Fibroblast of skin of back (primary cell): ENCODE data around the gene KLHL29.

Experiments
- DNase-seq: peaks from one replicate; pipeline ENCODE4 v3.0.0-alpha.2; 2013

The KLHL29 gene

DNA sequence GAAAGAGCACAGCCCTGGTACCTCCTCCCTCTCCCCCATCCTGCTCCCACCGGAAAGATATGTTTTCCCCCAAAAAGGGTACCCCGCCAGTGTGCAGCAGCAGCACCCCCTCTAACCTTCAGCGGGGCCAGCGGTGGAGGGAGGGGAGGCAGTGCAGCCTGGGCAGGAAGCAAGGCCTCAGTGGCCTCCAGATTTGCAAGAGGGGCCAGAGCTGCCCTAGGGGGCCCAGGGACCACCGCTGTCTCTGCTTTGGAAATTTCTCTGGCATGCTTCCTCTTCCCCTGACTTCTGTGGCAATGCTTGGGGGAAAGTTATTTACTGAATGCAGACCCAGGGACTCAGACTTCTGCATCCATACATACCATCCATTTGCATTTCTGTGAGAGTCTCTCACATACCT, 111.5 kb downstream of the KLHL29 start:
- no peak for DNase-seq

DNA sequence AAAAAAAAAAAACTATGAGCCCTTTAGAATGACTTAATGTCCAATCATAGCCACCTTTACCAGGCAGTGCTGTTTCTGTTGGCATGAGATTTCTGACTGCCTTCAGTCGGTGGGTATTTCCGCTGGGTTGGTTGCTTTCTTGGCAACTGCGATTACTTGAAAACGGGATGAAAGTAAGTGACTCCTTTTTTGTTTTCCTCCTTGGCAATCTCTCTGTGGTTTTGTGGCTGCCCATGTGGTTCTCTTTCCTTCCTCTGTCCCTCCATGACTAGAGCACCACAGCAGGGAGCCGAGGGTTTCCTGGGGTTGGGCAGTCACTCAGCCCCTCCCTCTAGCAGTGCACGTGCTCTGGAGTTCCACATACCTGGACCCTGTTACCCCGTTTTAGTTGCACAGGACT, 112.1 kb downstream of the KLHL29 start:
- DNase-seq: peak; percentile 69

DNA sequence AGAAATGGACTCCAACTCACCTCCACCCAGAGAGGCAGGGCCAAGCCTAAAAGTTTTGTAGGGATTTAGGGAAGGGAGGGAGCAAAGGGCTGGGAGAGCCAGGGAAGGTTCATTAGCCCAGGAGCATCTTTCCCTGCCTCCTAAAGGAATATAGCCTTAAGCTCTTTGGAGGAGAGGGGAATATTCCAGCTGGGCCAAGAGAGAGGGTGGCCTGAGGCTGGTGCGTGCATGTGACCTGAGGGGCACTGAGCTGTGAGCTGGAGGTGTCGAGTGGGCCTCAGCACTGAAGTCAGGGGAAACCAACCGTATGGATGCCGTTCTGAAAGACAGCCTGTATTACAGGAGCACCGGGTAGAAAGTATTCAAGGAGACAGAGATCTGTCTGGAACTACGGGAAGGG, 112.6 kb downstream of the KLHL29 start:
- DNase-seq: no peak

DNA sequence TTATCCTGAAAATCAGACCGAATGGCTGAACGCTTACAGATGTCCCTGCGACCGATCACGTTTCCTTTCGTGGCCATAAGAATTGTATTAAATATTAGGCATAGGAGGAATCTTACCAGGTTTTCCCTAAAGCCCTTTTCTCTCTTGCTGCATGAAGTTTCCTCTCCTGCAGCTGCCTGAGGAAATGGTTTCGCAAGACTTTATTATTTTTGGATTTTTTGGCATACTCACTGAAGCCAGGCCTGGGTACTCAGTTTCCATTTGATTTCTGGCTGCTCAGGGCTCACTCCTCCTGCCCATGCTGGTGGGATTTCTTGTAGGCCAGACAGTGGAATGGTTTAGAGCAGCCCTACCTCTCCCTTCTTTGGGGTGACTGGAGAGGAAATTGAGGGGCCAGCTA, 114.0 kb downstream of the KLHL29 start:
- DNase-seq: no peak

DNA sequence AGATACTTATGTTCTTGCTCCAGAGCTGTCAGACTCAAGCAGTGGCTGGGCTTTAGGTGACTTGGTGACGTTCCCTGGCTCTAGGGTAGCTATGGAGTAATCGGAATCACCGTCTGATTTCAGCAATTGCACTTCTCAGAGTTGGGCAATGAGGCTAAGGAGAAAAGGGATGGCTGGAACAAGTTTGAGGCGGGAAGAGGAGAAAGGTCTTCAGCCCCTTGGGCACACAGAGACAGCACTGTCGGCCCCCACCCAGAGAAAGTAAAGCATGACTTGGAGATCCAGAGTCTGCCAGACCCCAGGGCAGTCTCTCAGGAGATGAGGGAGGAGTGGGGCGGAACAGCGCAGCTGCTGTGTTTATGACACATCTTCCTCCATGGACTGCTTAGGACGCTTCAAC, 114.5 kb downstream of the KLHL29 start:
- DNase-seq: no peak

DNA sequence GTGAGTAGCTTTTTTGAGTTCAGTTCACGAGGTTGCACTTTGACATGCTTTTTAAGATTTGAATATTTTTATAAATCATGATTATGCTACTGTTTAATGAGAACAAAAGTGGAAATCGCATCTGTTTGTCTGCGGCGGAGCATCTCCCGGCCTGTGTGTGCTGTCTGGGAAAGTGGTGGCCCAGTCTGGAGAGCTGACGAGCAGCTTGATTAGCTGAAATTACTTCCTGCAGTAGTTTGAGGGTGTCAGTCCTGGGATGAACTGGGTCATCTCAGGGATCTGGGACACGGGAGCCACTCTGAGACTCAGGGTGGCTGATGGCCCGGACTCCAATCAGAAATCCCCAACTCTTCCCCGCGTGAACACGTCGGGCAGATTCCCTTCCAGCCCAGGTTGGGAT, 115.9 kb downstream of the KLHL29 start:
- no peak for DNase-seq

DNA sequence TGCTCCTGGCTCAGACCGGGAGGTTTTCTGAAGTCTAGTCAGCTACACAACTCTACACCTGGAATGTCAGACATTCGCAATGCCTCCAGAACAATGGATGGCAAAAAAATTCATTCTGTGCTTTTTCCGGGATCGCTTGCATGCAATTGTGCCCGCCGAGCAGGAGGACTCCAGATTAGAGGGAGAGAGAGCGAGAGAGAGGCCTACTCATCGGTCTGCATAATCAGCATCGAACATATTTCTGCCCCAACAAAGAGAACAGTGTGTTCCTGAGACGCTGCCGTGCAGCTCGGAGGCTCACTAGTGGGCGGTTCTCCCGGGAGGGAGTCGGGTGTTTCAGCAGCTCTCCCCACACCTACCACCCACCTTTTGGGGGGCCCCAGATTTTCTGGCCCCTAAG, 117.1 kb downstream of the KLHL29 start:
- no peak for DNase-seq

DNA sequence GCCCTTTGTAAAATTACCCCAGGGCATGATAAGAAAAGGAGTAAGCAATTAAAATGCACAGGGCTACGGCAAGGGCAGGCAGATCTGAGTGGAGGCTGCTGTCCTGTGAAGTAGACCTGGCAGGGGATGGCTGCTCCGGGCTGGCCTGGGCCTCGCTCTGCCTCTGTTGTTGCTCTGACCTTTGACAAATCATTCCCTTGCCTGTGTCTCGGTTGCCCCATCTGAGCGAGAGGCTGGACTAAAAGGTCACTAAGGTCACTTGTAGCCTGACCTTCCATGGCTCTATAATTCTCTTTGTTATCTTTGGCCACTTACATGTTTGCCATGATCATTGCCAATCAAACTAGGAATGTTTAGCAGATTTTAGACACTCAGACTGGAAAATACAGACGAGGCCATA, 118.1 kb downstream of the KLHL29 start:
- no peak for DNase-seq

DNA sequence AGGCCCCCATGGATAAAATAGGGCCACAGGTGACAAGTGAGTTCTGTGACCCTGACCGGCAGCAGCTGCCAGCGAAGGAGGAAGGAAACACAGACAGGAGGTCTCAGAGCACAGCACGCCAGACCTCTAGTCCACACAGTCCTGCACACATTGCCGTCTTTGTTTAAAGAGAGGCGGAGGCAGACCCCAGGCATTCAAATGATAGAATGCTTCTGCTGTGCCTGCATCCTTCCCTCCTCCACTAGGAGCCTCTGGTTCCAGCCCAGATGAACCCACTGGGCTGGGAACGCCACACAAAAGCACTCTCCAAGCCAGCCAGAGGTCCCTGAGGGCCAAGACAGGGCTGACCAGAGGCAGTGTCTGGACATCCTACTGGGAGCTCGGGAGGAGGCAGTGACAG, 118.7 kb downstream of the KLHL29 start:
- no peak for DNase-seq

DNA sequence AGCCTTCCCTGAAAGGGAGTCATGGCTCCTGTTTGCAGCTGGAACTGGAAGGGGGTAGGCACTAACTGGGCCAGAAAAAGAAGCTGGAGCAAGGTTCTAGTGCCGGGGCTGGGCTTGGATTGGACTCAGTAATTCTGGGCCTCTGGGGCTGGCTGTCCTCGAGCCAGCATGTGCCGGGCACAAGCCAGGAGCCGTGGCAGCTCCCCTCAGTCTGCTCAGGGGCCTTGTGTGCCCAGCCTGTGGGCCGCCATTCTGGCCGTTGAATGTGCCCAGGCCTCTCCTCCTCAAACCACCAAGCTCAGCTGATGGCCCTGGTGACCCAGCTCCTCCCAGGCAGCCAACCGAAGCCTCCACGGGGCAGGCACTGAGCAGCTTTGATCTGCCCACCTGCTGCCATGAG, 119.6 kb downstream of the KLHL29 start:
- DNase-seq: no peak

DNA sequence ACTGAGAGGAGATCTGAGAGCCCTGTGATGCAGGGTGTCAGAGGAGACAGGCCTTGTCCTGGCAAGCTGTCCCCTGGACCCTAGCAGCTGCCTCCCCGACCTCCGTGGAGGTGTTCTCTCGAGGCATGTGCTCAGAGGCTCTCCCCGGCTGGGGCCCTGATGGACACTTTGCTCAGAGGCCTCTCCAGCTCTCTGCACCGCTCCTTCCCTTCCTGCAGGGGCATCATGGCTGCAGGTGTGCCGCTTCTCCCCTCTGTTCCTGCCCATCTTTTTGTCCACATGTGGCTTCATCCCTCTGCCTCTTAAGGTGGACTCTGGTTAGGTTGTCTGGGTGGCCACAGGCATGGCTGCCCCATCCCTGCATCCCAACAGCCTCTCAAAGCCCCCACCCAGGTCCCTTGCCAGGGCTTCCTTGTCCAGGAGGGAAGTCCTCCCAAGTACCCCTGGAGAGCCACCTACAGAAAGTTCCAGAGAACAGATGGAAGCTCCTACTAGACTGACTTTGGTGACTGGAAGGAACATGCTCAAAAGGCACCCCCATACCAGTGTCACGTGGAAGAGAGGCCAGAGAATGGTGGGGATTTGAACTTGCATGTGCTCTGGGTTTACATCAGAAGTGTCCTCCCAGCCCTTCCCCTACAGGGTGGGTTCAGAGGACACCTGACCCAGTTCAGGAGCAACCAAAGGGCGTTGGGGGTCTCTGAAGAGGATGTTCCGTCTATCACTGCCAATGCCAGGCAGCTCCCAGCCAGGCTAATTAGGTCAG, 120.4 kb downstream of the KLHL29 start:
- no peak for DNase-seq

DNA sequence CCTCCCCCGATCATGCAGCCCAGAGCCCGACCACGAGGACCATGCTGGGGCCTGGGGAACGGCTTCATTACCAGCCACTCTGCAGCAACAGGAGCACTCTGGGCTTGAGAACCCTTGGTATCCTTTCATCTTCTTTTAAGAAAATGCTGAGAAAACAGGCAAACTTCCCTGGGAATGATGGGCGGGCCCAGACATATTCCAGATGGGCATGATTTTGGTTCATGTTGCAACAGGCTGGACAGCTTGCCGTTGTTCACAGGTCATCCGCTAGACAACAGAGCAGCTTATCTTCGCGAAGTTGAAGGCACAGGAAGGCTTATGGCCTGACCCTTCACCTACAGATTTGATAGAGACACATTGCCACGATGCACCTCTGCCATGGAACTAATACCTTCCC, 121.0 kb downstream of the KLHL29 start:
- DNase-seq: no peak

DNA sequence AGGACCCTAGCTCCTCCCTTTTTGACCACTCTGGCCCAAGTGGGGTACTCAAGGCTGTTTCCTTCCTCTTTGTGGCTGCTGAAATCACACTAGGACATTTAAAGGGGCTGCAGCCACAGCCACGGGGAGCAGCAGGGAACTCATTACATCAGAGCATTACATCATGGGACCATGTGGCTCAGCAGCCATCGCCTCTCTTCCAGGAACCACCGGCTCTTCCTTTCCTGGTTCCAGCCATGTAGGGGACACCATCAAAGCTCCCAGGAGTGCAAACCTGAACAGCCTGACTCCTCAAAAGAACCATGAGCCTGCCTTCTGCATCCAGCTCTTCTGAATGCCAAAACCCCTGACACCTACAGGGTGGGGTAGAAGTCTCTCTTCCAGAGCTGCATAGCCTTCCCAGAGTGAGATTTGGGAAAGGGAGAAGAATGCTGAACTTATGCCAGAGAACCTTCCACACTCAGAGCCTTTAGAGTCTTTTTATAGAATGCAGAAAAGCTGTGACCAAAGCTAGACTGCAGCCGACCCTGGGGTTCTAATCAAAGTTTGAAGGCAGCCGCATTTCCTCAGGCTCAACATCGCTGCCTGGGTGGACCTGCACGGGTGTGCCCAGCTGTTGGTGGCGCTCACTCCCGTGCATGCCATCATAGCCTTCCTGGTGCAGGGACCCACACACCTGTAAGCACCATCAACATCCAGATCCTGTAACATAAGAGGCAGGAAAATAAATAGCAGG, 121.7 kb downstream of the KLHL29 start:
- DNase-seq: no peak

DNA sequence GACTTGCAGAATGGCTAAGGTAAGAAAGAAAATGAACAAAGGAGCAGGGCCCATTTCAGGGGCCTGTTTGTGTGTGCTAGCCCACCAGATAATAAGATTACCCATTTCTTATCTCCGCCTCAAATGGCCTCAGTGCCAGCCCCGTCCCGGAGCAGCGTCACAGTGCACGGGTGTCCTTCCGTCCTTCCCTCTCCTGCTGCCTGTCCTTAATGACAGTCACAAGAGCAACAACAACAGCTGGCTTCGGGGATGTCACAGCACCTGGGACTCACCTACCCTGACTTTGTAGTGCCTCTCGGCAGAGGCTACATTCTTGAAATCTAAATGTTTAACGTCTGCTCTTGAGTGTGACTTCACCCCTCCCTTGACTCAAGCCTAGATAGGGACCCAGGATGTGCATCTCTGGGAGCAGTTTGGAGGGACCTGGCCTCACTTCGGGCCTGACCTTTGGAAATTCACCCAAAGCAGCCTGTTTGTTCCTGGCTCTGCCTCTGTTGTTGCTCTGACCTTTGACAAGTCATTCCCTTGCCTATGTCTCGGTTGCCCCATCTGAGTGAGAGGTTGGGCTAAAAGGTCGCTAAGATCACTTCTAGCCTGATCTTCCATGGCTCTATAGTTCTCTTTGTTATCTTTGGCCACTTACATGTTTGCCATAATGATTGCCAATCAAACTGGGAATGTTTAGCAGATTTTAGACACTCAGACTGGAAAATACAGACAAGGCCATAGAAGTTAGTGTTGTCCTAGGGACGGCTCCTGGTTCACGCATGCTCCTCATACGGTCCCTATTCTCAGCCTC, 122.5 kb downstream of the KLHL29 start:
- no peak for DNase-seq

DNA sequence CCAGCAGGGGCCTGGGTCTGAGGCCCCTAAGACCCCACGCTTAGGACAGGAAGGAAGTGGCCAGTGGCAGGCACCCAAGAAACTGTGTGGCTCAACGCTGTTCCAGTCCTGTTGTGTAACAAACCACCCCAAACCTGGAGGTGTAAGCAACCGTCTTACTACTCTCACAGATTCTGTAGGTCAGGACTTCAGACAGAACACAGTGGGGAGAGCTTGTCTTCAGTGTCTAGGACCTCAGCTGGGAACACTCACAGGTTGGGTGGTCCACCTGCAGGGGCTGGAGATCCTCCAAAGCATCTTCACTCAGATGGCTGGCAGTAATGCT, 123.0 kb downstream of the KLHL29 start:
- no peak for DNase-seq

DNA sequence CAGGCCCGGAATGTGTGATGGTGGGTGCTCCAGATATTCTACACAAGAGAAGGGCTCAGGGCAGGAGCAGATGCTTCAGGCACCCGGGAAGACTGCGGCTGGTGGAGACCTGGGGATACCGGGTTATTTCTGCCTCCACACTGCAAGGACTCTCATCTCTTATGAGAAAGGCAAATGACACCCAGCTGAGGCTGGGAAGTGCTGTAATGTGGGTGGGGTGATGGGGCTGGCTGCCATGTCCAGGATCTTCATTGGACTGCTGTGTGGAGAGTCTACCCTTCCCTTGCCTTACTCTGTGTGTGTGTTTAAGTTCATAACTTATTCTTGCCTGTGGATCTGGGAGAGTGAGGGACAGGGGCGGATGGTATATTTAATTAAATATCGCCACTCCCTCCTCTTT, 124.1 kb downstream of the KLHL29 start:
- no peak for DNase-seq

DNA sequence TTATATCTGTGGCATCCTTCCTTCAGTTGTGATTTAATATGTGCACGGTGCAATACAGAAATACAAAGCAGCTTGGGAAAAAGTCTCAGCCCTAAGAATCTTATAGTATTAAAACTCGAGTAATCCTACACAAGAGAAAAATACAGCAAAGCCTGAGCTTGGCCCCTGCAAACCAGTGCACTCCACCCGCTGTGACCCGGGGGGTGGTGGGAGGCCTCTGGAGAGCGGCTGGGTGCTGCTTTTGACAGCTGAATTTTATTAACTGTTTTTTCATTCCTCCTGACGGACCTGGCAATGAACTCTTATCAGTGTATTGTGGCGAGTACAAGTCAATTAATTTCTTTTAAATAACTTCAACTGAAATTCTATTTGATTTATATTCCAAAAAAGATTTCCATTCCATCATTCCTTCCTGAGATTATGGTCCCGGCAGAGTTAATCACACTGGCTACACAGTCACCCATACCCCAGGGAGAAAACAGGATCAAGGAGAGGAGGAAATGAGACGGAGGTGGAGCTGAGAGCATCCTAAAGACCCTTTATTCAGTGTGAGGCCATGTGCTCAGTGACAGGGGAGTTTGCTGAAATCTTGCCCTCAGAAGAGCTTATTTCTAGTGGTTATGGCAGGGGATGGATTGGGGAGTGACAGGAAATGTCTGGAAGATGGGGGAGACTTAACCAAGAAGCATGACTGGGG, 124.8 kb downstream of the KLHL29 start:
- DNase-seq: no peak

DNA sequence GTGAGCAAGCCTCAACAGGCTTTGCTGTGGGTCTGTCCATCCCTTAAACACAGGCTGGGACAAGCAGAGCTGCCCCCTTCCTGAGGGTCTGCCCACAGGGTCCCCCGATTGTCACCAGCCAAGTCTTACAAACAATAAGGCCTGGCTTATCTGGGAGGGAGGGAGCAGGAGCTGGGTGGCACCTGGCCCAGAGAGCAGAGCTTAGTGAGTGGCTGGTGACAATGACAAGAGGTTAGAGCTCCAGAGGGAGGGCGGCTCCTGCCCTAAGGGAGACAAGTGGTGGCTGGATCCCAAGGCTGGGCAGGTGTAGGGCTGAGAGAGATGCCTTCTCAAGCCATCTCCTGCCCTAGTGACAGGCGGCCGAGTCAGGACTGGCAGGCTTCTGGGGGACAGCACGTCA, 125.5 kb downstream of the KLHL29 start:
- no peak for DNase-seq

DNA sequence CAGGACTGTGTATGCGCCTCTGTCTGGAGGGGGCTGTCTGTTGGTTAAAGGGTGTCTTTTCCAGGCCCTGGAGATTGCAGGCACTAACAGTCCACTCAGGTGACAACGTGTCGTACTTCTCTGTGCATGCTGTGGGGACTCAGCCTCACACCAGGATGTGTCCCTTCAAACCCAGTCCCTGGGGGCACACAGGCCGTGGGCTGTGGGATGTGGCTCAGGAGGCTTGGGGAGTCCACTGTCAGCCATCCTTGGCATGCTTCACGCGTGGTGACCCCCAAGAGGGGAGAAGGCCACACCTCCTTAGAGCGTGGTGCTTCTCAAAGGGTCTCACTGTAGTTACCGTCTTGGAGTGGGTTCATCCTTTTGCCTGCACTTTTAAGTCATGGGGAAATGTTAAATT, 127.8 kb downstream of the KLHL29 start:
- DNase-seq: no peak

DNA sequence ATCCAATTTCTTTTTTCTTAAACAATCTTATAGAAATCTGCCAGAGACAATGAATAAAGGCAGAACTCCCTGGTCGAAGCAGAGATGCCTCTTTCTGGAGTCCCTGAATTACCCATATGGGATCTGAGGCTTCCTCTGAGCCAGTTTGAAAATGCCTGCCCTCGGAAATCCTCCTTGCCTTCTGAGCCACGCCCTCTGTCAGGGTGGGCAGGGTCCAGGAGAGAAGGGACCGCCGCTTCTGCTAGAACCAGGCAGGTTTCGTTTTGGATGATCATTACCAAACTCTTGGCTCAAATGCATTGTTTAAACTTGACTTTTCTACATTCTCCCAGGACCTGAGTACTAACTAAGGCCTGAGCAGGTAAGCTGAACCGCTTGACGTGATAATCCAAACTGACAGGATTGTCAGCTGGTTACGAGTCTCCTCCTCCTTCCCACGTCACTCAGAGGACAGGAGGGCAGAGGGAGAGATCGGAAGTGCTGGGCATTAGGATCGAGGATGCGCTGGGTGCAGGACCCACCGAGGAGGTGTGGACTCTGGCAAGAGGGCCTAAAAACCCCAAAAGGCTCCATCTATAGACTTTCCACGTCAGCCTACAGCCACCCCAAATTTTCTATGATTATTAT, 128.4 kb downstream of the KLHL29 start:
- no peak for DNase-seq

DNA sequence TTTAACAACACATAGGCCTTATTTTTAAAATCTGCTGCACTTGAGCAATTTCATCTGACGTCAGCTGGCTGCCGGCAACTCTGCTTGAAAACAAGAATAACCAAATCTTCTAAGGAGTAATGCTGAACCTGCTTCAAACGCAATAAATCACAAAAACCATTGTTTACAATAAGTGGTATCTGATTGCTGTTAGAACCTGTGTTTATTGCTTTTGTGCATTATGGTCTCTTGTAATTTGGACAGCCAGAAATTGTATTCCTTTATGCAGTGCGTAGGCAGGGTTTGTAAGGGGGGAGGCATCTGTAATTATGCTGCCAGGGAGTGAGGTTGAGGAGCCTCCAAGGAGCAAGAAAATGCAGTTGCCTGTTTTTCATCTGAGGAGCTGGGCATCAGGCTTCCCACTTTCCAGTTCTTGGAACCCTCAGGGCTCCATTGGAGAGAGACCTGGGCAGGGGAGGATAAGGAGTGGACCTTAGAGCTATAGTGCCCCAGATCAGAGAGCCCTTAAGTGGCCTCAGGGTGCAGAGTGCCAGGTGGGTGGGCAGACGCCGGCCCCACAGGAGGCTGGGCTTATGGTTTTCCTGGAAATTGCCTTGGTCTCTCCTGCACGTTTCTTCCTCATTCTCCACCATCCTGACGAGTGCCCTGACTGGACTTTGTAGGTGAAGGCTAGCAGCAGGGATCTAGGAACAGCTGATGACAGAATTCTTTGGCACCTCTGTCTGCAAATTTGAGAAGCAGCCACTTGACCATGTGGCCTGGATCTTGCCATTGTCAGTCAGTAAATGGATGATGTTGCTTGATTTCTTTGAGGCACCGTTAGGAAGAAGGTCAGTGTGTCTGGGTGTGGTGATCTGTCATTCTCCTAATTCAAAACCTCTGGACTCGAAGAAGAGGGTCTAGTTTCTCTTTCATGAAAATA, 129.2 kb downstream of the KLHL29 start:
- DNase-seq: no peak
